GM19328 (cell line): ENCODE measurements around the gene ADARB1.

Experiments
- ATAC-seq: cut with Tn5 transposase; IDR thresholded peaks from one replicate; pipeline ENCODE4 v1.9.1; 2021; ENCODE audit warnings: mild to moderate bottlenecking, moderate library complexity; ENCODE audit not compliant: unreplicated experiment

The ADARB1 gene

DNA sequence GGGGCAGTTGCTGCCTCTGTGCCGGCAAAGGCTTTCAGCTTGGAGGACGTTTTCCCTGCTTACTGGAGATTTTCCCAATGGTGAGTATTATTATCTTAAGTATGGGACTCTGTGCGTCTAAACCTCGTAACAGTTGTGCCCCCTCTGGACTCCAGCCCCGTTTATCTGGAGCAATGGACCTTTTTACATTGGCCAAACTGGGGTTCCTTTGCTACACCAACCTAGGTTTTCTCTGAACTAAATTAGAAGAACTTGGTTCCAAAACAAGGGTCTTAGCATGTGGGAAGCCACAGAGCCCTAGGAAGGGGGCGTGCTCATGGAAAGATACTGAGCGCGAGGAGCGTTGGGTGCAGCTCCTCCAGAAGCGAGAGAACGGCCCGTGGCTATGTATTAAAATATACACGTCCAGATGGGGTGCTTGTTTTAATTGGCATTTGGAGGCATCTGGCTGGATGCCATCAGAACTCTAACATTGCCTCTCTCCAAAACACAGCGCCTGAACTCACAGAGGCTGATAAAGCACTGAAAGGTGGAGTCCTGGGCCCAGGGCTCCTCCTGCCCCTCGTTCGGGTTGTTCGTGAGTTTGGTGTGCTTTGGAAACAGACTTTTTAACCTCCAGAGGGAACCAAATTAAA, 184.9 kb downstream of the ADARB1 start:
- no peak for ATAC-seq

GRCh38 chr21:45260191-45260825, 185.9 kb downstream of the ADARB1 start:
- ATAC-seq, result no peak

- no peak for ATAC-seq
These were observed 186.7 kb downstream of the ADARB1 start for GRCh38 chr21:45261093-45261492.

GRCh38 chr21:45262041-45262581, 187.7 kb downstream of the ADARB1 start:
- ATAC-seq, result no peak

- ATAC-seq, result no peak
These were observed 188.2 kb downstream of the ADARB1 start for GRCh38 chr21:45262616-45263015.

- ATAC-seq, result no peak
These were observed 189.2 kb downstream of the ADARB1 start for GRCh38 chr21:45263534-45263933.

GRCh38 chr21:45264146-45264911, 189.9 kb downstream of the ADARB1 start:
- no peak for ATAC-seq

DNA sequence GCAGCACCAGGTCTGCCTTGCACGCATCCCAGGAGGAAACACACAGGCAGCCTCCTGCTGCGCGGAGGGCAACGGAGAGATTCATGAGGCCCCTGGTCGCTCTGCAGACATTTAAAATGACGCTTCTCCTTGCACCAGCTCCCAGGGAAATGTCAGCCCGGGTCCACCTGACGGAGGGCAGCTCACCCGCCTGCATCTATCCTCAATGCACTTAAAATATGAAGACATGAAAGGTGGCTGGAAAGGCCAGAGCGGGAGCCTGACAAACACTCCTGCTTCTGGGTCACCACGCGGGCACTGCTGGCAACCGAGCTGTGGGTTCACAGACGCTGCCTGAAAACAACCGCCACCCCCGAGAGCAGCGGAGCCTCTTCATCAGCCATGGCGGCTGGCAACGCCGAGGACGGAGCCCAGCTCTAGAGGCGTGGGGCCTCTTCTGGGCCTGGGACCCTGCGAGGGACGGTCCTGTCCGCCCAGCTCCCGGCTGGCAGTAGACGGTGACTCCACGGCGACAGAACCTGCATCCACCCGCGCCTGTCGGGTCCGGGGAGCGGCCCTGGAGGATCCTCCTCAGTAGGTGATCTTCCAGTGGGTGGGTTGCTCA, 190.6 kb downstream of the ADARB1 start:
- no peak for ATAC-seq

DNA sequence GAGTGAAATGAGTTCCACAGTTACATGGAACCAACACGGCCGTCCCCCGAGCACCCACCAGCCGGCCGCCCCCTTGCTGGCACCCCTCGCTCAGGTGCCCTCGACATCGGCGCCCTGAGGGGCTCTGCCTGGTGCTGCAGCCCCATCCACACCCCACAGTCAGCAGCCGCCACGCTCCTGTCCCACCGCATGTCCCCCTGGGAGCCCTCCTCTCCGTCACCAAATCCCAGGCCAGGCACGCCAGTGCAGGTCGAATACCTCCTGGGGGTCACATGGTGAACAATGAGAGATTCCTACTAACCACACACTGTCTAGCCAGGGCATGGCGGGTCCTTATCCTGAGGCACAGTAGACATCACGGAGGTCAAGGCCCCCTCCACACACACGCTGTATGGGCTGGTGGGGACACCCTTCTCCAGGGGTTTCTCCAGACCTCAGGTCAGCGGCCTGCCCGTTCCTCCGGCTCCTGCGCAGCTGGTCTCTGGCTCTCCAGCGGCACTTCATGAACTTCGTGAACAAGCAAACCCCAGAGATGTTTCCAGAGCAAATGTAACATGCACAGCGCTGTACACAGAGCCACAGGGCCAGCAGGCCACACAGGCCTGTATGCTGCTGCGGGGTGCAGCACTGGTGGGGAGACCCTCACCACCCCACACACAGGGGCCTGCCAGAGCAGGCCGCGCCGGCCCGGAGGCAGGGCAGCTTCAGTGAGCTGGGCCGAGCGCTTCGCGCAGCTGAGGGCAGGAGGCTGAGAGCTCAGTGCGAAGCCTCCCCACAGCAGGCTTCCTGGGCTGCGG, 191.5 kb downstream of the ADARB1 start:
- no peak for ATAC-seq

- no peak for ATAC-seq
These were observed 192.4 kb downstream of the ADARB1 start for GRCh38 chr21:45266518-45267389.

DNA sequence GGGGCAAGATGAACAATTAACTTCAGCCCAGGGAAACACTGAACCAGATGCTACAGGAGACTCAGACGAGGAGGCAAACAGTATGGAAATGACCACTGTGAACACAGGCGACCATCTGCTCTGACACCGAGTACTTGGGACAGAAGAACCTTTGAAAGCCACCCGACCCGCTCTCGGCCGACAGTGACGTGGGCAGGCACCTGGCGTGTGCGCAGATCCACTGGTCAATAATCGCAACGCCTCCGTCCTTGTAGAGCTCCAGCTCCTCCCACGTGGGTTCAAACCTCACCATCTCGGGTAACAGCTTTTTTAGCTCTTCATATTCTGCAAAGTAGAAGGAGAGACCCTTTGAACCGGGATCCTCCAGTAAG, 193.0 kb downstream of the ADARB1 start:
- ATAC-seq, result no peak

DNA sequence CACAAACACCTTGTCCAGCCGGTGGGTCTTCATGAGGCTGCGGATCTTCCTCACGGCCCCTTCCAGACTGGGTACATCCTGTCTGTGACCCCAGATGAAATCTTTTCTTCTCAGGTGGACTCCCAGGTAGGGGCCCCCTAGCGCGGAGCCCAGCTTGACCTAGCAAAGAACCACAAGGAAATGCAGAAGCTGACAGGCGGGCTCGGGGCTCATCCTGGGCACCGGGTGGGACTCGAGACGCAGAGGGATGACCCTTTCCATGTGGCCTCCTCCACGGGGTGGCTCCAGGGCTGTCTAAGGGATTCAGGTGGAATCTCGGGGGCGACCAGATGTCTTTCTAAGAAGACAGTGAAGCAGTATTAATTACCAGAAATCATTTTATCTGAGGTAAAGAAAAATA, 195.5 kb downstream of the ADARB1 start:
- no peak for ATAC-seq

DNA sequence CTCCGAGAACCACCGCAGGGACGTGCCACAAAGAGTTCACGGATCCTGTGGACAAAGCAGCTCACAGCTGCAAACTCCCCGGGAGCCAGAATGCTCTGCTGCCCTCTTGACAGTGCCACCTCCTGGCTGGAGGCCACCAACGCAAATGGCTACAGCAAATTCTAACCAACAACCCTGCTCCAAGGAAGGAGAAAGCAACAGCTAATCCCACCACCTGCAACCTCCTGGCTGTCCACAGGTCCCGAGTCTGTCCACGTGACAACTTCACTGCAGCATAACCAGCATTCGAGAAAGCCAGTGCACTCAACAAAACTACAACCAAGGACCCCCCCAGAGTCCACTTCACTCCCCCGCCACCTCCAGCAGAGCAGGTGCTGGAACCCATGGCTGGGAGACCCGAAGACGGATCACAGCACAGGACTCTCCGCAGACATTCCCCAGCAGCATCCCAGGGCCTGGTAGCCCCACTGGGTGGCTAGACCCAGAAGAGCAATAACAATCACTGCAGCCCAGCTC, 196.0 kb downstream of the ADARB1 start:
- ATAC-seq, result no peak
